Hematopoietic multipotent progenitor cell treated with erythropoietin and hydrocortisone succinate and interleukin-3 and kit ligand, for 15 days (in vitro differentiated cells): ENCODE measurements around the gene OR9A2.
"Not testable (repeated sequence)": the region's sequence is repeated elsewhere in the genome, so short reads cannot be mapped to it uniquely, and the experiment has no call there.

ENCODE experiments used
- DNase-seq: peaks from one replicate; pipeline ENCODE4 v3.0.0-alpha.2; 2015; ENCODE audit warnings: low spot score

Gene OR9A2

DNA sequence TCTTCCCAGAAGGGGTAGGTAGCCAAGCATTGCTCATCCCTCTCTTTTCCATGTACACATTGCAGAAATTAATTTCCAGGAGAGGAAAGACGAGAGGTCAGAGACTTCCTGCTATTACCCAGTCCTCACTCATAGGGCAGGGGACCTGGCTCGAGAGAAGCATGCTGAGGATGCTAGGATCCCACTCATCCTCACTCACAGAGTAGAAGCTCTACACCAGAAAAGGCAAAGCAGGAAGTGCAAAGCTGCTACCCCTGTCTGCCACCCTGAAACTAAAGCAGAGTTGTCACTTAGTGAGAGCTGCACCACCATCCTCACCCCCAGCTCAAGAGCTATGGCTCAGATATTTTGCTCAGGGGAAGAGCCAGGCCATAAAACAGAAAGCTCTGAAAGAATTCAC, 9.9 kb downstream of the OR9A2 start:
- DNase-seq = no peak

DNA sequence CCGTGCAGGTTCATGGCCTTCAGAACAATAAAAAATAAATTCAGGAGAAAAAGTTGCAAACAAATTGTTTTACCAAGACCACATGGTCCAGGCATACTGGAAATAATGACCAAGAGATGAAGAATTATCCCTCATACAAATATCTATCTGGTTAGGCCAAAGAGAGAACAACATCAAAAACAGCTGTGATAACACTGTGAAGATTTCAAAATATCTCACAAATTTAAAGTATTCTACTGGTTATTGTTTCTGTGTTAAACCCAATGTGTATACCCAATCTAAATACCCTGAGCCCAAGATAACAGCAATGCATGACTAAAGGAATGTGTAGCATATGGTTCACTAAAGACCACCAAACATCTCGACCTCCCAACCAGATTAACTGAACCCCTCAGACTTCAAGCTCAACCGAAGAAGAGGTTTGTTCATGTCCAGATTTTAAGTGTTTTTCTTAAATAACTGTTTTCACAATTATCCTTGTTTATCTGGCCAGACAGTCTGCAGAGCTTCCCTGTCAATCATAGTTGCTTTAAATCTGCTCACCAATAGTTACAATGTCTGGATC, 10.9 kb downstream of the OR9A2 start:
- no peak for DNase-seq

DNA sequence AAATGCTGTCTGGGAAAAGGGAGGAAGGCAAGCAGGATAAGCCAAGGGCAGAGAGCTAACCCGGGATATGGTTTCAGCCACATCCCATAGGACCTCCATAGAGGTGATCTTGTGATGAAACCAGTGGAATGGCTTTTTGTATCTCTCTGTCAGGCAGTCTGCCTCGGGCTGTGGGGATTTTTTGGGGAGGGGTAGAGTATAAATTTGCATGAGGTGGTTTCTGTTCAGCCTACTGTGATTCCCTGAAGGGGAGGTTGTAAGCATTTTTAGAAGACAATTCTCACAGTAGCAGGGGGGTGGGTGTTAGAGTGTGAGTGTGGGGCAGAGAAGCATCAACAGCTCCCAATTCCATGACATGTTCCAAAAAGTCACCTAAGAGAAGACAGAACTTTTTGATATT, 11.8 kb downstream of the OR9A2 start:
- no peak for DNase-seq

DNA sequence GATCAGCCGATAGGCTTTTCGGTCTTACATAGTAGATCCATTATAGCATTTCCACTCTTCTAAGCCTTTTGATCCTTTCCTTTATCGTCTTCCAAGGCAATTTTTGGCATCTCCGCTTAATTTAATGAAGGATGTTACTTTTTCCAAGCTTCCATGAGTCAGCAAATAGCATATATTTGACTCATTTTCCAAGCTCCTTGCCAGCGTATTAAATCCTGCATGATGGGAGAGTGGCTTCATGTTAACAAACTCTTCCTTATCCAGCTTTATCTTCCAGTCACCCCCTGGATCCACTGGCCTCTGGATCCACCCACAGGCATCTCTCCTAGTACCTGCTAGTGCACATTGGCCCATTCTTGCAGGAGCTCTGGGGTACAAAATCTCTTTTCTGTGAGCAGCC, 13.0 kb downstream of the OR9A2 start:
- no peak for DNase-seq

DNA sequence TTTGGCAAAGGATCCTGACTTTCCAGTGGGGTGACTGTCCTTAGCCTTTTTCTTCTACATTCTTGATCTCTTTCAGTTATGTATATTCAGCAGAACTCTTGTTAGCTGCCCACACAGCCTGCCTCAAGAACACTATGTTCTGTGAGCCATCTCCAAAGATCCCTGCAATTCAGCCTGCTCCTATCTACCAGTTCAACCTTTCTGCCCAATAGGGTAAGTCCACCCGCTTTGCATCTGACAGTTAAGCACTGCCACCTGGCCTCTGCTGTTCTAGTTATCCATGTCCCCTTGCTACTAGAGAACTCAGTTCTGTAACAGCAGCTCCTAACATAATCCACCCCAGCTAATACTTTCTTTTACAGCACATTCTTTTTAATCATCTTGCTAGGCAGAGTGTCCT, 13.5 kb downstream of the OR9A2 start:
- DNase-seq = no peak

DNA sequence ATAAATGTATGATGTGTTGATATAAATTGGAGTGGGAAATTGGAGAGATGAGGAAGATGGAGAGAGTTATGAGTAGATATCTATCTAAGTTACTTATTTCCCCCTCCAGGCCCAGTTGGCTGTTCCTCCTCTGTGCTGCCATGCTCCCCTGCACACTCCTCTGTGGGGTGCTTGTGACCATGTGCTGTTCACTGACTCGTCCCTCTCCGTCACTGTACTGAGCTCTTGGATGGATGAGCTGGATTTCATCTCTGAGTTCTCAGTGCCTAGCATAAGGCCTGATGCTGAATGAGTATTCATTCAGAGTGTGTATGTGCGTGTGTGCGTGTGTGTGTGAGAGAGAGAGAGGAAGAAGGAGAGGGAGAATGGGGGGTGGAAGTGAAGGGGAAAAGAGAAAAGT, 14.5 kb downstream of the OR9A2 start:
- DNase-seq = no peak

DNA sequence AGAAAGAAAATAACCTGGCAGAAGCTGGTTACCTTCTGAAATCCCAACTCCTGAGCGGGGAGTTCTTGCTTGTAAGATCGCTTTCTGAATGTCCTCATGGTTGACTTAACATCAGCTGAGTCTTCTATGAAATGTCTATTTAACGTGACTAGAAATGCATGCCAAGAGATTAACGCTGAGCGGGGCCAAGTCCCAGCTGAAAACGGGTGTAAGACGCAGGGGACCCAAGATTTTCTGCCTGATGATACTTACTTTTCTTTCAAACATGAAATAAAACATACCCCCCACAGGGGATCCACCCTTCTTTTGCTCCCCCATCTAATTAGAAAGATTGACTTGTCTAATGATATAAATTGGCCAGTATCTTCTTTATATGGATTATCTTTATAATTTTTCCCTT, 14.9 kb downstream of the OR9A2 start:
- DNase-seq = no peak

DNA sequence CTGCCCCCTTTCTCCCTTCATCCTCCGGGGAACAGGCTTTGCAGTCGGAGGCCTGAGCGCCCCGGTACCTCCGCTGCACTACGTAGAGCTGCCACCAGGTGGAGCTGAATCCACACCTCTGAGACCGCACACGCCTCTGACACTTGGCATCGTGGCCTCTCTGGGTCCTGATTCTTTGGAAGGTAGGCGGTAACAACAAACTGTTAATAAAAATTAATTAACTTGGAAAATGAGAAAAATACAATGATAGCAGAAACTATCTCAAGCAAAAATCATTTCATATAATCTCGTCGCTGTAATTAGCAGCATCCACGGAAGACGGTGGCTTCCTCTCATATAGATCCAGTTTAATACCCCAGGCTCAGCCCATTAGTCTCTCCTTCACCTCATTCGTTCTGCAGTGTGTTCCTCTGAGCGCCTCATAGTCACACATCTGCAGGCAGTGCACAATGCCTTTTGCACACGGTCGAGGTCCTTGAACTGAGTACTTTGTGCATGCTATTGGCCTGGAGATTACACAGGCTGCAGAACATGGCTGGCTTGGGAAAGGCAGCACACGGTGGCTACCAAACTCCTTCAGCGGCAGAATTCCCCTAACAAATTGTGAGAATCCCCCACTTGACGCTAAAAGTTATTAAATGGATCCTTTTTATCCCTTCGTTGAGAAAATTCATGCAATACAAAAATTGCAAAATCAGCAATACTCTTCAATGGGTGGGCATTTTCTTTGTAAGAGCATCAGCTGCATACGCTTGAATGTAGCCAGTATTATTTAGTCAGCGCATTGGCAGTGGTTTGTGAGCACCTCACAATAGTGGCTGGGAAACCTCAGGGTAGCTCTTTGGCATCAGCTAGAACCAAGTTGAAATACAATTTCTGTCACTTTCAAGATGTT, 18.7 kb downstream of the OR9A2 start:
- peak; percentile 82 for DNase-seq

DNA sequence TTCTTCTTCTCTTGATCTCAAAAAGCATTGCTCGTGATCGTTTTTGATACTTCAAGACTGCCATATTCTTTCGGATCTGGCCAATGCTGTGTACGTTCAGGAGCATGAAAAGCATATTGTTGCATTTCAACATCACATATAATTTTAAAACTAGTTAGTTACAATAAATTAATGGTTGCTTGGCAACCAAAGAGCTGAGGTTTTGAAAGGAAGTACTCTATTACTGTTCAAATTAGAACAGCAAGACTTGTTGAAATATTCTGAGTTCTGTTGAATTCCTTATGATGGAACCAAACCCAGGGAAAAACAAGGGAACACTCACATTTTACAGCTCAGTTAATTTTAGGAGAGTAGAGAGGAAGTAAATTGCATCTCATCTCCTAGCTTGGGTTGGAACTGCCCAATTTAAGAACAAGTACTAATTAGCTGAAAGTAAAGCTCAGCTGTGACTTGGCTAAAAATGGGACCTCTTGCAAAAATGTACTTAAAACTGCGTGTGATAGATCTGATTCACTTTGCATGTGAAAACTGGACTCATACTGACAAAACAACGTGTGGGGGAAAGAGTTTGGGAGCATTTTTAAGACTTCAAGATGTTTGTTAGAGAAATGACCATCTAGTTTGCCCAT, 21.2 kb downstream of the OR9A2 start:
- DNase-seq = no peak

DNA sequence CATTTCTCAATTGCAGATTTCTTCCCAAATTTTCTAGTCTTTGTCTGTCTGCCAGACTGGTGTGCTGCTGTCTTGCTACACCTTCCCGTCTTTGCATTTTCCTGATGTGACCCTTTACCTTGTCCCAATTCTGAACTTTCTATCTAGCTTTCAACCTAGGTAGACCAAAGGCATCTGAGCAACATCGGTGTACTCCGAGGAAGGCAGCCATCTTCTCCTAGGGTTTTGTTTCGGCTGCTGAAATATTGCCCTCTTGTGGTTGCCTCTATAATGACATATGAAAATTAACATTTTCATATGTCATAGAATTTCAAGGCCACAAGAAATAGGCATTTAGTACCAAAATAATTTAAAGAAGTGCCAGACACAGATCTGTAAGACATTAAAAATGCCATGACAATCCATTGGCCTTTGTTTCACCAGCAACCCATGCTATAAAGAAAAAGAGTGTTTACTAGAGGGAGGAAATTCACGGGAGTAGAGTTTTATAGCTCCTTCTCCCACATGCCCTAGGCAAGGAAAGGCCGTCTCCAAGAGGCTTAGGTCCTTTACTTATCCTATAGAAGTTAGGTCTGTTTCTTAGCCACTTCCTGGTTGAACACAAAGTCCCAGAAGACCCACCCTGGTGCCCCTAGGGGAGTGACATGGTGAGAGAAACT, 23.4 kb downstream of the OR9A2 start:
- DNase-seq = peak; percentile 79

DNA sequence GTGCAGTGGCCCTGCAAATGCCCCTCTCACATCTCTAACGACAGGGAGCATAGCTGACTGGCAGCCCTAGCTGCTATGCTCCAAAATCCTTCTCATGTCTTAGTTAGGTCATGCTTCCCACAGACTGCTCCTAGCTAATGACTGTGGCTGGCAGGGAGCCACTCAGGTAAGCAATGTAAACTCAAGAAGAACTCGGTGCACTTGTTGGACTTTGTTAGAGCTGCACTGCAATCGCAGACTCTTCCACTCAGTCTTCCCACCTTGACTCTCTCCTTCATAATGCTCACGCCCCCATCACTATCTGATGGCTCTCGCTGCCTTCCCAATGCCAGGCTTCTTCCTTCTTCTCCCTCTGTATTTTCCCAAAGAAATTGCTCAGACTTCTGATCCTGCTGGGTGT, 24.0 kb downstream of the OR9A2 start:
- no peak for DNase-seq

DNA sequence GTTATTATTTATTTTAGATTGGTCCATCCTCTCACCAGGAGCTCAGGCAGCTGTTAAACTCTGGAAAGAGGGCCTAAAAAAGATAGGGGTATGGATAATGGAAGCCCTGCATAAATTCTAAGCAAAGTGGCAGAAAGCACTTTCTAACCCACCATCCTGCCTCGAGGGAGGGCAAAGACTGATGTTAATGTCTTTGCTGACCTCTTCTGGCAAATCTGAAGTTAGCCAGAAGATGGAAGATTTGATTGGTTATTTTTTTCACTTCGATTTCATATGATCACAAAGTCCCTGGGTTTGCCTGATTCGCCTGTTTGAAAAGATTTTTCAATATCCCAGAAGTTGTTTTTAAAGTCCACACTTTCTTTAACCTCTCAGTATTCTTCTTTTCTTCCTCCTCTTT, 24.8 kb downstream of the OR9A2 start:
- DNase-seq = peak; percentile 49

DNA sequence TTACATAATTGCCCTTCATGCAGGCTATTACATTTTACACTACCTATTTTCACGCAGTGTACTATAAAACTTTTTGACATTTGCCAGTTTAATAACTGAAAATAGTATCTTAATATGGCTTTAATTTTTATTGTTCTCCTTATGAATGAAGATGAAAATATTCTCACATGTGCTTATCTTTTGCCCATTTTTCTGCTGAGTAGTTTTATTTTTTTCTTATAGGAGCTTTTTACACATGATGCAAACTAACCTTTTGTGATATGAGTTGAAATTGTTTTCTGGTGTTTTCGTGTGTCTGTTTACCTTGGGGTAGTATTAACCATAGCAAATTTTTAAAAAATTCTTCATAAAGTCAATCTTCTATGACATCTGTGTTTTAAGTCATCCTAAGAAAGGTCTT, 26.3 kb downstream of the OR9A2 start:
- DNase-seq = no peak

DNA sequence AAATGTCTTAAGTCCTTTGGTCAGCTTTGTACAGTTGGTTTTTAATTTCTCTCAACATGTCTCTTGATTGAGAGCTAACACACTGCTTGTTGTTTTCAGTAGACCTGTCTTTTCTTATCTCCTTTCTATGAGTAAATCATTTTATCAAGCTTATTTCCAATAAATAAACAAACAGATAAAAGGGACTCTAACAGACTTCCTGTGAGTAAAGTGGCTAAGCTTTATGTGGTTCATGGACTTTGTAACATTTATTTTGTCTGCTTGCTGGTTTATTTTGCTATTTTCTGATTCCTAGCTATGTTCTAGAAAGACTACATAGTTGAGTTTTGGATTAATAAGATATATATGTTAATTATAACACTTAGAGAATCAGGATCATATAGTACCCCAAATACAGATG, 27.1 kb downstream of the OR9A2 start:
- DNase-seq = no peak

DNA sequence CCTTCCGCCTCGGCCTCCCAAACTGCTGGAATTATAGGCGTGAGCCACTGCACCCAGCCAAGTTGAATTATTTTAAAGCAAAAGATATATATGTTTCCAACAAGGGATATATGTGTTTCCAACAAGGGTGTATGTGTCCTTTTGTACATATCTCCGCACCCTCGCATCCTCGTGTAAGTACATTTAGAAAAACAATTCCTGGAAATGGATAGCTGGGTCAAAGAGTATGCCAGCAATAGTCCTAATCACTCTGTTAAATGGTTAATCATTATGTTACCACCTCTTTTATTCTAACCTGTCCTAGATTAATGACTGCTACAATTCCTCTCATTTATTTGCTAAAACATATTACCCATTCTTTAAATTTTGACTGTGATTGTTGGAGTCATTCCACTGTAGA, 28.0 kb downstream of the OR9A2 start:
- no peak for DNase-seq

DNA sequence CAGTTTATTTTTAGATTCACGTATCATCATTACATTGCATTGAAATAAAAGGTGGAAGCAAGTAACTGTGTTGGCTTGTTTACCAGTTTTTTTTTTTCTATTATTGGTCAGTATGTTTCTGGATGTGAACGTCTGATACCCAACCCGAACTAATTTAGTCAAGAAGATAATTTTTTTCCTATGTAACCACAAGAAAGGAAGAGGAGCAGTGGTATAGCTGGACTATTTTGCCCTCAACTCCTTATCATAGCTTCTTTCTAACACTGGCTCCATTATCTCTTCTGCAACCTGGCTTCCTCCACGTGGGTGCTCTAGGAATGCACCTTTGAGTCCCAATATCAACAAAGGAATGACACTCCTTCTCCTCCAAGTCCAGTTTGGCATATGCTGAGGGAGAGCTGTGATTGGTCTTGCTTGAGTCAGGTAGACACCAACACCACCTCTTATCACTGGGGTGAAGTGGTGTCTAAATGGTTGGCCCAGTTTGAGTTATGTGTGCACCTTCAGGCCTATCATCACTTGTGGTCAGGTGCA, 29.4 kb downstream of the OR9A2 start:
- DNase-seq = no peak

DNA sequence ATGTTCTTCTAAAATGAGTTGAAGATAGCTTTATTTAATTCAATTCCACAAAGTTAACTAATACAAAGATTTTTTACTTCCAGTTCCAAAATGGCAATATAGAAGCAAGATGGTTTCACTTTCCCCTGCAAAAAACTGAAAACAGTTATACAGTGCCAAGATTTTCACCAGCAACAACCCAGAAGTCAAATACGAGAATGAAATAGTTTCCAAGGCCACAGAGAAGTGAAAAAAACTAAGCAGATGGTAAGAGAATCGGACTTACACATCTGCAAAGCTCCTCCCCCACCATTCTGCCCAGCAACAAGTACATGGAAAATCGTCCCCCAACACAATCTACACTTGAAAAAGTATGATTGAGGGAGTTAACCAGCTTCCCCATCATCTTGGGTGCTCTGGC, 34.5 kb downstream of the OR9A2 start:
- DNase-seq = no peak

DNA sequence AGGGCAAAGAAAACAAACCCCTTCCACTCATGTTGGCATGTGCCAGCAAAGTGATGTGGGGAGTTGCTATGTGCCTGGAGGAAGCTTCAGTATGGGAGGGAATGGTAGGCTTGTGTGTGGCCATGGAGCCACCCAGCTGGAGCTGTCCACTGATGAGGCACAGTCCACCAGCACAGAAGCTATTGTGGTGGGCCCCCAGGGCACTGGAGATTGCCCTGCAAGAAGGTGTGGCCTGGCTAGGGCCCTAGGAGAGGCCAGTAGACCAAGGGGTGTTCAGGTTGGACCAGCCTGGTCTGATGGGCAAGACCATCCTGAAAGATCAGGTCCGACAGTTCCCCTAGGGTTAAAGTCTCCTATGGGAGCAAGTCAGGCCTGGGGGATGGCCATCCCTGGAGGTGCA, 42.6 kb downstream of the OR9A2 start:
- DNase-seq = no peak

DNA sequence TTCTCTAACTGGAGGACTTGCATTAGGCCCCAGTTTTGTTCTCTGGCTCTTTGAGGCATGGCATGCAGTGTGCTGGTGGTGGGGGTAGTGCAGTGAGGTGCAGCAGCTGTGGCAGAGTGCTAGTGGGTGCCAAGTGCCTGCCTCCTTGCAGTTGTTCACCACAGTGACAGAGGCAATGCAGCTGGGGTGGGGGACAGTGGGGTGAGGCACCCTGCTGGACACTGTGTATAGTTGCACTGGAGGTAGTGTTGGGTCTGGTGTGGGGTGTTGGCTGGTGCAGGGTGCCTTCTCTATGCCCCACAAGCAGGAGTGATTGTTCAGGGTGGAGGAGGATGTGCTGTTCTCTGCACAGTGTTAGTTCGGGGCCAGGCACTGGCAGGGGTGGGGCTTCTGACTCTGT, 43.1 kb downstream of the OR9A2 start:
- peak; percentile 27 for DNase-seq

DNA sequence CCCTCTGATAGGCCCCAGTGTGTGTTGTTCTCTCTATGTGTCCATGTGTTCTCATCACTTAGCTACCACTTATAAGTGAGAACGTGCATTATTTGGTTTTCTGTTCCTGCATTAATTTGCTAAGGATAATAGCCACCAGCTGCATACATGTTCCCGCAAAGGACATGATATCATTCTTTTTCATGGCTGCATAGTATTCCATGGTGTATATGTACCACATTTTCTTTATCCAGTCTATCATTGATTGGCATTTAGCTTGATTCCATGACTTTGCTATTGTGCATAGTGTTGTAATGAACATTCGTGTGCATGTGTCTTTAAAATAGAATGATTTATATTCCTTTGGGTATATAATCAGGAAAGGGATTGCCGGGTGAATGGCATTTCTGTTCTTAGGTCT, 48.5 kb downstream of the OR9A2 start:
- not testable (repeated sequence) for DNase-seq
